Muscle layer of colon (tissue), 2 donors: ENCODE results near the gene MSMP.
A peak's percentile ranks its signal among the peaks of the same experiment; 100 is the strongest.

Source experiments
- H3K27ac ChIP-seq: one replicate; pipeline ENCODE4 v1.7.0; 2013; ENCODE audit warnings: low read depth, mild to moderate bottlenecking, low read length, moderate library complexity
- H3K27me3 ChIP-seq, 2 donors: one replicate each; pipeline ENCODE4 v1.7.0; 2013; ENCODE audit warnings: low read length in 2 of 2, mild to moderate bottlenecking in 2 of 2; ENCODE audit not compliant: insufficient read depth in 2 of 2, control insufficient read depth in 1 of 2
- H3K36me3 ChIP-seq: one replicate; pipeline ENCODE4 v1.7.0; 2013; ENCODE audit warnings: mild to moderate bottlenecking, low read length; ENCODE audit not compliant: insufficient read depth
- H3K4me1 ChIP-seq: one replicate; pipeline ENCODE4 v1.7.0; 2013; ENCODE audit warnings: mild to moderate bottlenecking, low read length; ENCODE audit not compliant: insufficient read depth
- H3K4me3 ChIP-seq, 2 donors: one replicate each; pipeline ENCODE4 v1.7.0; 2013; ENCODE audit warnings: low read length in 2 of 2, low read depth in 1 of 2, mild to moderate bottlenecking in 1 of 2, moderate library complexity in 1 of 2
- H3K9ac ChIP-seq: one replicate; pipeline ENCODE4 v1.7.0; 2013; ENCODE audit warnings: low read length
- H3K9me3 ChIP-seq: one replicate; pipeline ENCODE4 v1.7.0; 2013; ENCODE audit warnings: mild to moderate bottlenecking, low read length
- donor health status: abdominal sarcoma.
- donor health status: Adenocarcinoma of cecum.

Gene MSMP

GRCh38 chr9:35754264-35754663 lies at the start of gene MSMP:
Gene MSMP (minus strand): TSS chr9:35754276. CDS start chr9:35754129, 147 bp downstream.
- Histone ChIP-seq H3K9me3 (no peaks in the 10 kb centered on the region), H3K4me3 (peak within 1 kb of the TSS in 1 of 2 donors; percentile 8), H3K4me1 (peaks cover 32% of the 10 kb centered on the region), H3K27me3 (no peaks in the 10 kb centered on the region), H3K27ac (no peak within 1 kb of the TSS), H3K9ac (no peak within 1 kb of the TSS), H3K36me3 (peaks cover 35% of the 10 kb centered on the region)

GRCh38 chr9:35801328-35802128 lies 47.5 kb upstream of the MSMP start:
- Histone ChIP-seq H3K9ac (no peak overlapping the region), H3K27me3 (no peaks in the 10 kb centered on the region), H3K4me3 (no peak overlapping the region), H3K4me1 (no peaks in the 10 kb centered on the region), H3K36me3 (peaks cover 48% of the 10 kb centered on the region), H3K9me3 (no peaks in the 10 kb centered on the region), H3K27ac (no peak overlapping the region)

- Histone ChIP-seq H3K9me3 (no peaks in the 10 kb centered on the region), H3K4me1 (no peaks in the 10 kb centered on the region), H3K9ac (no peak overlapping the region), H3K4me3 (no peak overlapping the region), H3K27me3 (no peaks in the 10 kb centered on the region), H3K36me3 (peaks cover 38% of the 10 kb centered on the region), H3K27ac (no peak overlapping the region)
These were observed 46.5 kb upstream of the MSMP start for GRCh38 chr9:35800530-35800929.

DNA sequence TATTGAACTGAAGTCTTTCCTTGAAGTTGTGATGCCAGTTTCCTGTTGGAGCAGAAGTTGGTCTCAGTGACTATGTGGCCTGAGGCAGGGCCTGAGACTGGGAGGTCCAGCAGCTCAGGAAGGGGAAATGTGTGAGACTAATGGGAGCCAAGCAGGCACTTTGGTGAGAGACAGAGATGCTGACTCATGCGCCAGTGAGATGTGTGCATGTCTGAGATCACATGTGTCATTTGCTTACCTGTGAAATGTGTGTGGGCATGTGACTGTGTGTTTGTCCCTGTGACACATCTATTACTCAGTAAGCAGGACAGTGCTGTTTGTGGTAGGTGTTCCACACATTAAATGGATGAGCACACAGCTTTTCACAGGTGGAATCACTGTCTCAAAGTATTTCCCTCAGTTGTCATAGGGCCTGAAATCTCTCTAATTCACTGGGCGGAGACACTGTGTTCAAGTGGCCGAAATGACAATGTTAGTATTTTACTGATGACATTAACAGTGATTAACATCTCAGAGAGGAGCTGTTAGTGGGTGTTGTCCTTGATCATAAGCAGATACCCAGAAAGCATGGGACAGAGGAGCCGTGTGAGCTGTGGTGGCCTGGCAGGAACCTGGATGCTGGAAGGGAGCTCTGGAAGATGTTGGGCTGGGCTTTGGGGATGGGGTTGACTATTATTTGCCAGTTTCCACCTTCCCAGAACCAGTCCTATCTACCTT lies 44.7 kb upstream of the MSMP start:
- Histone ChIP-seq H3K4me3 (no peak overlapping the region), H3K9me3 (no peaks in the 10 kb centered on the region), H3K36me3 (peaks cover 31% of the 10 kb centered on the region), H3K27ac (no peak overlapping the region), H3K27me3 (no peaks in the 10 kb centered on the region), H3K4me1 (peaks cover 2% of the 10 kb centered on the region), H3K9ac (no peak overlapping the region)

DNA sequence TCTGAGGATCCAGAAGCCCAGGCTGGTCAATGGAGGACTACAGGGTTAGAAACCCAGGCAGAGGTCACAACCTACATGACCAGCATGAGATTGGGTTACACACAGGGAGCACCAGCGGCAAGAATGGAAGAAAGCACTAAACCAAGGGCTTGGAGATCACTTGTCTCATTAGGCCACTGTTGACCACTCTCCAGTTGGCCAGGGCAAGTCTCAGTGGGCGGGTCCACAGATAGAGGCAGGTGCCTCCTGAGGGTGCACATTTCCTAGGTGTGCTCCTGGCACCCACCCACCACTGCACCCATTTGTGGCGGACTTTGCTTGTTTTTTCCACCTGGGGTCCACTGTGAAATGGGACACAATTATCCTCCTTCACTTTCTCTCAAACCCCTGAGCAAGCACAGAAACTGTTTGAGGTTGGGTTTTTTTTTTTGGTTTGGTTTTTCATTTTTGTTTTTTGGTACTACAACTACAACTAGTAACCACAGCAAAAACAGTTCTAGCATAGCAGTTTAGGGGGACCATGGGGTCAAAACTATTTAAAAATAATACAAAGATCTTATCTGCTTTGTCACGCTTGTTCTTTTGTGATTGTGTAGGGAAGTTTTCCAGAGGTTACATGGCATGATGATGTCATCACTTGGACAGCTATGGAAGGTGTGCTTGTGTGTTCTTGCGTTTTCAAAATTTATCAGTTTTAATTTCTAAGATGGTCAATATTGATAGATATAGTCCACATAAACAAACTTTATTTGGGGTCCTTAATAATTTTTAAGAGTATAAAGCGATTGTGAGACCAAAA lies 43.4 kb upstream of the MSMP start:
- Histone ChIP-seq H3K4me1 (peaks cover 15% of the 10 kb centered on the region), H3K9me3 (no peaks in the 10 kb centered on the region), H3K4me3 (no peak overlapping the region), H3K36me3 (peaks cover 27% of the 10 kb centered on the region), H3K27ac (no peak overlapping the region), H3K9ac (no peak overlapping the region), H3K27me3 (no peaks in the 10 kb centered on the region)

- H3K9ac ChIP-seq = no peak overlapping the region
- no peaks in the 10 kb centered on the region for H3K9me3 ChIP-seq
- no peak overlapping the region for H3K27ac ChIP-seq
- peaks cover 9% of the 10 kb centered on the region for H3K36me3 ChIP-seq
- peaks cover 23% of the 10 kb centered on the region for H3K4me1 ChIP-seq
- no peak overlapping the region for H3K4me3 ChIP-seq
- no peaks in the 10 kb centered on the region for H3K27me3 ChIP-seq
These were observed 41.6 kb upstream of the MSMP start for GRCh38 chr9:35795695-35796094.

DNA sequence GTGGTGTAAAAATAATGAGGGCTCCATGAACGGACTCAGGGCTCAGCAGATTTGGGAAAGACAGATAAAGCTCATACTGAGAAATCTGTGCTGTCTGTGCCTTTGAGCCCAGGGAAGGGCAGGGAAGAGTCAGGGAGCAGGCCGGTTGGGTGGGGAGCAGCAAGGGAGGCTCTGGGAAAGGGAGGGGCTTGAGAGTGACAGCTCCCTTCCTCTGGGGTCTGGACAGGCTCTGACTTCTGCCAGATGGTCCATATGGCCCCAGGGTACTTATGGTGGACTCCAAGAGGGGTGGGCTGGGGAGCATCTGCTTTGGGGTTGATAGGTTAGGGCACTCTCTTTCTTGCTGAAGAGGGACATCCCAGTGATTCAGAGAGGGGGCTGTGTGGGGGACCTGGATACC lies 39.4 kb upstream of the MSMP start:
- peaks cover 30% of the 10 kb centered on the region for H3K4me1 ChIP-seq
- peak overlapping the region; percentile 37 for H3K9ac ChIP-seq
- H3K27ac ChIP-seq = peak overlapping the region; percentile 20
- peak overlapping the region; percentile 6 to 41 for H3K4me3 ChIP-seq
- H3K36me3 ChIP-seq = no peaks in the 10 kb centered on the region
- no peaks in the 10 kb centered on the region for H3K9me3 ChIP-seq
- no peaks in the 10 kb centered on the region for H3K27me3 ChIP-seq

GRCh38 chr9:35792826-35793225 lies 38.8 kb upstream of the MSMP start:
- Histone ChIP-seq H3K27me3 (no peaks in the 10 kb centered on the region), H3K4me1 (peaks cover 30% of the 10 kb centered on the region), H3K9me3 (no peaks in the 10 kb centered on the region), H3K9ac (peak overlapping the region; percentile 37), H3K36me3 (no peaks in the 10 kb centered on the region), H3K4me3 (peak overlapping the region in 1 of 2 donors; percentile 41), H3K27ac (peak overlapping the region; percentile 20)

- Histone ChIP-seq H3K4me1 (peaks cover 30% of the 10 kb centered on the region), H3K27ac (peak overlapping the region; percentile 67), H3K9ac (no peak overlapping the region), H3K27me3 (no peaks in the 10 kb centered on the region), H3K36me3 (no peaks in the 10 kb centered on the region), H3K9me3 (no peaks in the 10 kb centered on the region), H3K4me3 (peak overlapping the region; percentile 41 to 61)
These were observed 38.1 kb upstream of the MSMP start for GRCh38 chr9:35792024-35792813.

DNA sequence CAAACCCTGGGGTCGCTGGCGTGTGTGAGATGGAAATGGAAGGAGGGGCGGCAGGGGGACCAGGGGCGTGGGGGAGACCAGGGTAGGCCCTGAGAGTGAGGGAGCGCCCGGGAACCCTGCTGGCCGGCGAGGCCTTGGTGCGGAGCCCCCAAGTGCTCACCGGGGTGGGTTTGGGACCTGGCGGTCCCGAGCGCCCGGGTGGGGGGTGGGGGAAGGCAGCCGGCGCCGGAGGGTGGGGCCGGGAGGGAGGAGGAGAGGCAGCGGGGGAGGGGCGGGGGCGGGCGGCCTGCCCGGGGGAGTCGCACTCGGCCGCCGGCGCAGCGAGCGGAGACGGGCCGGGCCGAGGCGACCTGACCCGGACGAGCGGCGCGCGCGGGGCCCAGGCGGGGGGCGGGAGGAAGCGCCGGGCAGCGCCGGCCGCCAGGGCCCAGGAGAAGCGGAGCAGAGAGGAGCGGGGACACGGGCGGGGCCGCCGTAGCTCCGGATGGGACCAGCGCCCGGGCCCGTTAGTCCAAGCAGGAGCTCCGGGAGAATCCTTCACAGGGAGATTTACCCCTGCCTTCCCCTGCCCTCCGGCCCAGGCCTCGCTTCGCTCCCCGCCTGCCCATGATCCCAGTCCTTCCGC lies 37.3 kb upstream of the MSMP start, which contains the start of gene NPR2:
Gene NPR2, plus strand, starts transcription at position 295 of the 625 bp plus-strand sequence. CDS start 818 bp downstream, outside the sequence.
- no peaks in the 10 kb centered on the region for H3K27me3 ChIP-seq
- peak within 1 kb of the TSS; percentile 41 to 61 for H3K4me3 ChIP-seq
- no peaks in the 10 kb centered on the region for H3K36me3 ChIP-seq
- H3K9ac ChIP-seq = no peak within 1 kb of the TSS
- H3K27ac ChIP-seq = peak within 1 kb of the TSS; percentile 87
- peaks cover 30% of the 10 kb centered on the region for H3K4me1 ChIP-seq
- H3K9me3 ChIP-seq = no peaks in the 10 kb centered on the region
